AG08395 (cell line): Measurements from ENCODE around the gene CTCF.

Source experiments
- DNase-seq: peaks from one replicate; pipeline ENCODE4 v3.0.0; 2012; ENCODE audit warnings: mixed read lengths, low spot score

CTCF gene

GRCh38 chr16:67535201-67535600 lies 27.1 kb upstream of the CTCF start:
- DNase-seq = no peak

GRCh38 chr16:67537270-67537635 lies 25.1 kb upstream of the CTCF start:
- DNase-seq = peak; percentile 84

GRCh38 chr16:67537636-67538591 lies 24.4 kb upstream of the CTCF start:
- peak; percentile 62 for DNase-seq

- DNase-seq = no peak
Measured at GRCh38 chr16:67538666-67539101, 23.6 kb upstream of the CTCF start.

GRCh38 chr16:67539271-67539670 lies 23.1 kb upstream of the CTCF start:
- DNase-seq = no peak

- no peak for DNase-seq
Measured at GRCh38 chr16:67539691-67540635, 22.4 kb upstream of the CTCF start.

GRCh38 chr16:67540756-67541155 lies 21.6 kb upstream of the CTCF start:
- no peak for DNase-seq

- DNase-seq = no peak
Measured at GRCh38 chr16:67541391-67542263, 20.7 kb upstream of the CTCF start.

- DNase-seq = peak; percentile 91
Measured at GRCh38 chr16:67542464-67542863, 19.9 kb upstream of the CTCF start.

GRCh38 chr16:67543036-67543435 lies 19.3 kb upstream of the CTCF start:
- no peak for DNase-seq

GRCh38 chr16:67543582-67543981 lies 18.7 kb upstream of the CTCF start:
- no peak for DNase-seq

GRCh38 chr16:67544329-67544841 lies 17.9 kb upstream of the CTCF start:
- no peak for DNase-seq

- no peak for DNase-seq
Measured at GRCh38 chr16:67544844-67545664, 17.3 kb upstream of the CTCF start.

- no peak for DNase-seq
Measured at GRCh38 chr16:67545665-67546024, 16.7 kb upstream of the CTCF start.

GRCh38 chr16:67546091-67546501 lies 16.2 kb upstream of the CTCF start:
- no peak for DNase-seq

GRCh38 chr16:67546761-67547422 lies 15.4 kb upstream of the CTCF start:
- DNase-seq = peak; percentile 80

- no peak for DNase-seq
Measured at GRCh38 chr16:67547423-67548264, 14.7 kb upstream of the CTCF start.

GRCh38 chr16:67548265-67549126 lies 13.8 kb upstream of the CTCF start:
- no peak for DNase-seq
